Endothelial cell of umbilical vein (primary cell): Measurements from ENCODE around the gene ADD1. TPM values are rescaled to one million over a fixed set of nuclear protein-coding genes. Genes with fewer than 3 reads are reported as not detected.

Experiments used
- BruUV-seq: library from RNA; stranded (reverse); fragments of 400-500 nt; replicated peaks from 2 replicates; lab custom pipeline; 2021; lab: Mats Ljungman, UMichigan
- CTCF ChIA-PET: fragments of 300-600, 350-600 bp; sonication (Branson Sonifier 250); formaldehyde crosslinking; loops from one replicate; lab custom pipeline; 2021; ENCODE audit warnings: antibody characterized with exemption, inconsistent platforms; lab: Charles Lee
- POLR2A ChIA-PET: fragments of 300-600, 350-600 bp; sonication (Branson Sonifier 250); formaldehyde crosslinking; loops from one replicate; lab custom pipeline; 2021; ENCODE audit warnings: antibody characterized with exemption, inconsistent platforms; lab: Charles Lee
- DNase-seq: peaks from one replicate; pipeline ENCODE4 v3.0.0-alpha.2; 2011; ENCODE audit warnings: low read depth, low spot score
- FAIRE-seq: peaks from 2 replicates; lab custom pipeline; 2011; peaks lifted over from hg19 to GRCh38; lab: Jason Lieb, UNC
- H2AFZ ChIP-seq: 2 replicates; pipeline ENCODE4 v1.6.0; 2012; ENCODE audit warnings: low read depth, low read length, control low read depth, inconsistent platforms
- H3K27ac ChIP-seq: 2 replicates; pipeline ENCODE4 v1.5.1; 2011; ENCODE audit warnings: low read depth, mild to moderate bottlenecking, control low read depth, low read length, moderate library complexity; ENCODE audit not compliant: insufficient read depth
- H3K27me3 ChIP-seq, 2 experiments: 2 replicates each; pipeline versions ENCODE4 v1.6.0 to v1.6.1; 2011; ENCODE audit warnings: low read length in 2 of 2, mixed read lengths in 1 of 2; ENCODE audit not compliant: control insufficient read depth in 2 of 2, insufficient read depth in 2 of 2
- H3K36me3 ChIP-seq, 2 experiments: 2 replicates in 1 of 2; 3 replicates in 1 of 2; pipeline ENCODE4 v1.5.1; 2011; ENCODE audit warnings: low read length in 2 of 2, mild to moderate bottlenecking in 1 of 2, moderate library complexity in 1 of 2; ENCODE audit not compliant: control insufficient read depth in 2 of 2, insufficient read depth in 2 of 2; ENCODE audit errors: extremely low read depth in 1 of 2
- H3K4me1 ChIP-seq: 3 replicates; pipeline ENCODE4 v1.5.1; 2011; ENCODE audit warnings: mild to moderate bottlenecking, low read length; ENCODE audit not compliant: control insufficient read depth, insufficient read depth; ENCODE audit errors: extremely low read depth
- H3K4me2 ChIP-seq: 2 replicates; pipeline ENCODE4 v1.6.1; 2011; ENCODE audit warnings: low read length, control low read depth, mixed read lengths; ENCODE audit not compliant: insufficient read depth
- H3K4me3 ChIP-seq, 3 experiments: fragments of 200-600 bp in 1 of 3; sonication (generic), shearing (Covaris generic) in 1 of 3; replicated peaks in 1 of 3; 2 replicates each; pipeline ENCODE4 v1.5.1; 2011 to 2016; ENCODE audit warnings: control low read depth in 3 of 3, low read length in 3 of 3, mild to moderate bottlenecking in 2 of 3, inconsistent platforms in 1 of 3, low read depth in 1 of 3, moderate library complexity in 1 of 3; ENCODE audit not compliant: insufficient read depth in 1 of 3
- H3K79me2 ChIP-seq: 2 replicates; pipeline ENCODE4 v1.6.0; 2012; ENCODE audit warnings: low read length, inconsistent platforms; ENCODE audit not compliant: control insufficient read depth, insufficient read depth
- H3K9ac ChIP-seq: replicated peaks from 2 replicates; pipeline ENCODE3; 2011; ENCODE audit warnings: low read length, control low read depth; ENCODE audit not compliant: insufficient read depth; ENCODE audit errors: extremely low read depth
- H3K9me1 ChIP-seq: replicated peaks from 3 replicates; pipeline ENCODE4 v1.6.0; 2011; ENCODE audit warnings: mild to moderate bottlenecking, low read length; ENCODE audit not compliant: control insufficient read depth, insufficient read depth; ENCODE audit errors: extremely low read depth
- H3K9me3 ChIP-seq: replicated peaks from 2 replicates; pipeline ENCODE4 v1.5.1; 2012; ENCODE audit warnings: low read length, inconsistent platforms; ENCODE audit not compliant: control insufficient read depth, insufficient read depth
- H4K20me1 ChIP-seq: replicated peaks from 2 replicates; pipeline ENCODE3; 2011; ENCODE audit warnings: mild to moderate bottlenecking, low read length; ENCODE audit not compliant: control insufficient read depth, insufficient read depth; ENCODE audit errors: extremely low read depth
- EZH2 ChIP-seq: IDR thresholded peaks from 2 replicates; pipeline ENCODE4 v1.6.1; 2012; ENCODE audit warnings: borderline replicate concordance, low read depth, mild to moderate bottlenecking, moderate library complexity, low read length, inconsistent platforms; ENCODE audit not compliant: severe bottlenecking
- FOS ChIP-seq: IDR thresholded peaks from 2 replicates; pipeline ENCODE4 v1.6.1; 2011; ENCODE audit warnings: mild to moderate bottlenecking, low read length, moderate library complexity, borderline replicate concordance; ENCODE audit not compliant: insufficient read depth
- MAX ChIP-seq: IDR thresholded peaks from 2 replicates; pipeline ENCODE4 v1.6.1; 2011; ENCODE audit not compliant: insufficient read depth, insufficient read length
- MYC ChIP-seq: IDR thresholded peaks from one replicate; pipeline ENCODE4 v1.6.1; 2011; ENCODE audit warnings: mild to moderate bottlenecking, low read depth, low read length
- POLR2A ChIP-seq: IDR thresholded peaks from 2 replicates; pipeline ENCODE4 v1.6.1; 2012; ENCODE audit warnings: low read depth, mild to moderate bottlenecking, control low read depth, low read length
- POLR2AphosphoS5 ChIP-seq: IDR thresholded peaks from 2 replicates; pipeline ENCODE4 v1.6.1; 2012; ENCODE audit warnings: low read depth, mild to moderate bottlenecking, control low read depth, low read length, moderate library complexity; ENCODE audit not compliant: insufficient read depth
- dilution Hi-C: fragments of 300-500 bp; cut with MboI; formaldehyde crosslinking; loops from one replicate; pipeline ENCODE4 v1.15.0; 2019; ENCODE audit warnings: low sequenced_read_pairs; ENCODE audit not compliant: extremely low pct_ligation_motif_present
- intact Hi-C: fragments of 100-400 bp; cut with micrococcal nuclease; formaldehyde crosslinking; loops from one replicate; pipeline ENCODE4 v1.10.0; 2022
- polyA plus RNA-seq, 4 experiments: library from polyadenylated mRNA; depleted of rRNA in 3 of 4; stranded (reverse) in 3 of 4; unstranded in 1 of 4; fragments of >200 nt; gene quantifications; 2 replicates each; pipeline versions ENCODE4 v1.2.1 to v1.2.3, GENCODE V29; 2011 to 2012; ENCODE audit warnings: missing spikeins in 1 of 4
- total RNA-seq: library from RNA; stranded (reverse); gene quantifications from 2 replicates; pipeline ENCODE4 v1.2.3, GENCODE V29; 2021
- TF ChIP-seq, protein P1 (sequence below), 2 donors: IDR thresholded peaks; 1 replicate in 1 of 2; 2 replicates in 1 of 2; pipeline ENCODE4 v1.5.1; 2011; ENCODE audit warnings: low read length in 2 of 2, mild to moderate bottlenecking in 2 of 2, moderate library complexity in 2 of 2, control low read depth in 1 of 2, inconsistent platforms in 1 of 2, low read depth in 1 of 2; ENCODE audit not compliant: insufficient read depth in 1 of 2; ENCODE audit errors: extremely low read depth in 1 of 2

ADD1 gene
- total and polyA plus RNA-seq, 2 donors (not counting 3 experiments of a cell fraction or from before 2014, with no cell fraction given) = 219 to 305 TPM

- CTCF ChIA-PET = interaction anchor here (1.0 kb wide), 1 partner anchor 13 kb away, joined by 3 read pairs; no protein-coding TSS in a partner anchor
- H3K9me1 ChIP-seq = no peaks in the 10 kb centered on the region
- no peak overlapping the region for H3K4me2 ChIP-seq
- dilution Hi-C loops = no loop called here
- H4K20me1 ChIP-seq = peaks cover 11% of the 10 kb centered on the region
- FAIRE-seq = no peak
- H3K4me3 ChIP-seq = no peak overlapping the region
- H3K4me1 ChIP-seq = peaks cover 12% of the 10 kb centered on the region
- peaks cover 88% of the 10 kb centered on the region for H3K79me2 ChIP-seq
- H3K9me3 ChIP-seq = no peaks in the 10 kb centered on the region
- BruUV-seq = no TSS peak
- TF ChIP-seq MAX (no peak), EZH2 (no peak), FOS (no peak), MYC (no peak), POLR2A (no peak), POLR2AphosphoS5 (no peak)
- TF ChIP-seq, protein P1, sequence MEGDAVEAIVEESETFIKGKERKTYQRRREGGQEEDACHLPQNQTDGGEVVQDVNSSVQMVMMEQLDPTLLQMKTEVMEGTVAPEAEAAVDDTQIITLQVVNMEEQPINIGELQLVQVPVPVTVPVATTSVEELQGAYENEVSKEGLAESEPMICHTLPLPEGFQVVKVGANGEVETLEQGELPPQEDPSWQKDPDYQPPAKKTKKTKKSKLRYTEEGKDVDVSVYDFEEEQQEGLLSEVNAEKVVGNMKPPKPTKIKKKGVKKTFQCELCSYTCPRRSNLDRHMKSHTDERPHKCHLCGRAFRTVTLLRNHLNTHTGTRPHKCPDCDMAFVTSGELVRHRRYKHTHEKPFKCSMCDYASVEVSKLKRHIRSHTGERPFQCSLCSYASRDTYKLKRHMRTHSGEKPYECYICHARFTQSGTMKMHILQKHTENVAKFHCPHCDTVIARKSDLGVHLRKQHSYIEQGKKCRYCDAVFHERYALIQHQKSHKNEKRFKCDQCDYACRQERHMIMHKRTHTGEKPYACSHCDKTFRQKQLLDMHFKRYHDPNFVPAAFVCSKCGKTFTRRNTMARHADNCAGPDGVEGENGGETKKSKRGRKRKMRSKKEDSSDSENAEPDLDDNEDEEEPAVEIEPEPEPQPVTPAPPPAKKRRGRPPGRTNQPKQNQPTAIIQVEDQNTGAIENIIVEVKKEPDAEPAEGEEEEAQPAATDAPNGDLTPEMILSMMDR (IDR thresholded peaks at IDR 0.05; ENCODE audit: extremely low read depth in 1 of 2, insufficient read depth in 1 of 2, low read depth in 1 of 2, low read length in 2 of 2) = no peak
- intact Hi-C loops = no loop called here
- no peaks in the 10 kb centered on the region for H3K27me3 ChIP-seq
- no peak overlapping the region for H2AFZ ChIP-seq
- H3K9ac ChIP-seq = no peak overlapping the region
- H3K36me3 ChIP-seq = no peaks in the 10 kb centered on the region
- DNase-seq = no peak
- POLR2A ChIA-PET = no interaction called here
- H3K27ac ChIP-seq = no peak overlapping the region
Observed at GRCh38 chr4:2849267-2850152, 5.9 kb downstream of the ADD1 start.
